Naive thymus-derived CD4-positive, alpha-beta T cell (primary cell): Measurements from ENCODE around the gene ATP5PO. TPM values are rescaled to one million over a fixed set of nuclear protein-coding genes. Genes with fewer than 3 reads are reported as not detected.

Experiments used
- ATAC-seq: fragments of 150-1000 bp; cut with Tn5 transposase; 2 replicates; pipeline ENCODE4 v1.10.0; 2021; ENCODE audit warnings: mild to moderate bottlenecking, moderate library complexity
- CTCF ChIA-PET: fragments of 350-600 bp; sonication (Branson Sonifier 250); formaldehyde crosslinking; loops from one replicate; lab custom pipeline; 2021; ENCODE audit warnings: antibody characterized with exemption; lab: Charles Lee
- POLR2A ChIA-PET: fragments of 350-600 bp; sonication (Branson Sonifier 250); formaldehyde crosslinking; loops from one replicate; lab custom pipeline; 2021; ENCODE audit warnings: antibody characterized with exemption, inconsistent platforms; lab: Charles Lee
- DNase-seq, 9 donors: peaks; one replicate each; pipeline versions ENCODE4 v3.0.0 to v3.0.0-alpha.2; 2020 to 2022; ENCODE audit warnings: mixed read lengths in 1 of 9
- H3K27ac ChIP-seq: one replicate; pipeline ENCODE4 v1.7.0; 2013; ENCODE audit warnings: mild to moderate bottlenecking, low read depth, low read length, moderate library complexity
- H3K27me3 ChIP-seq, 2 donors: one replicate each; pipeline ENCODE4 v1.7.0; 2013; ENCODE audit warnings: low read length in 2 of 2, mild to moderate bottlenecking in 2 of 2, moderate library complexity in 2 of 2; ENCODE audit not compliant: control insufficient read depth in 2 of 2, insufficient read depth in 2 of 2
- H3K36me3 ChIP-seq, 3 experiments: 1 replicate in 2 of 3; 2 replicates in 1 of 3; pipeline ENCODE4 v1.7.0; 2013; ENCODE audit warnings: low read length in 3 of 3, mild to moderate bottlenecking in 3 of 3, moderate library complexity in 1 of 3; ENCODE audit not compliant: insufficient read depth in 3 of 3, control insufficient read depth in 2 of 3
- H3K4me1 ChIP-seq, 2 donors: one replicate each; pipeline ENCODE4 v1.7.0; 2013; ENCODE audit warnings: low read length in 2 of 2, mild to moderate bottlenecking in 2 of 2, moderate library complexity in 1 of 2; ENCODE audit not compliant: control insufficient read depth in 2 of 2, insufficient read depth in 2 of 2
- H3K4me3 ChIP-seq: 2 replicates; pipeline ENCODE4 v1.7.0; 2013; ENCODE audit warnings: mild to moderate bottlenecking, low read length
- H3K9me3 ChIP-seq, 3 experiments: 1 replicate in 2 of 3; 2 replicates in 1 of 3; pipeline ENCODE4 v1.7.0; 2013; ENCODE audit warnings: low read length in 3 of 3; ENCODE audit not compliant: control insufficient read depth in 2 of 3
- H3K27ac Mint-ChIP-seq, 9 donors: one replicate each; pipeline ENCODE4 v1.8.0; 2020 to 2022; ENCODE audit warnings: mixed read lengths in 9 of 9, mild to moderate bottlenecking in 8 of 9, moderate library complexity in 5 of 9, inconsistent platforms in 2 of 9
- H3K27me3 Mint-ChIP-seq, 5 donors: one replicate each; pipeline ENCODE4 v1.8.0; 2021 to 2022; ENCODE audit warnings: mixed read lengths in 5 of 5, mild to moderate bottlenecking in 1 of 5
- H3K36me3 Mint-ChIP-seq, 5 donors: one replicate each; pipeline ENCODE4 v1.8.0; 2020 to 2022; ENCODE audit warnings: mixed read lengths in 5 of 5, mild to moderate bottlenecking in 3 of 5, inconsistent platforms in 1 of 5
- H3K4me1 Mint-ChIP-seq, 7 donors: one replicate each; pipeline ENCODE4 v1.8.0; 2020 to 2022; ENCODE audit warnings: mixed read lengths in 7 of 7, mild to moderate bottlenecking in 3 of 7, inconsistent platforms in 1 of 7
- H3K4me3 Mint-ChIP-seq, 10 donors: one replicate each; pipeline ENCODE4 v1.8.0; 2020 to 2022; ENCODE audit warnings: mild to moderate bottlenecking in 10 of 10, mixed read lengths in 10 of 10, moderate library complexity in 6 of 10, inconsistent platforms in 2 of 10
- H3K9me3 Mint-ChIP-seq, 11 donors: one replicate each; pipeline ENCODE4 v1.8.0; 2020 to 2022; ENCODE audit warnings: mixed read lengths in 11 of 11, mild to moderate bottlenecking in 4 of 11, inconsistent platforms in 1 of 11, moderate library complexity in 1 of 11
- intact Hi-C, 2 donors: fragments of 100-400 bp; cut with micrococcal nuclease; formaldehyde crosslinking; loops; one replicate each; pipeline ENCODE4 v1.15.1; 2023
- polyA plus RNA-seq, 2 donors: library from polyadenylated mRNA; unstranded; fragments of 300-500 nt; fragmentation: Illumina TruSeq; gene quantifications; one replicate each; pipeline ENCODE4 v1.2.3, GENCODE V29; 2021
- total RNA-seq, 6 experiments: library from RNA in 5 of 6; stranded (reverse) in 5 of 6; gene quantifications; 1 replicate in 5 of 6; 2 replicates in 1 of 6; pipeline ENCODE4 v1.2.3 and lab custom pipeline; 2021 to 2026

The ATP5PO gene
- total and polyA plus RNA-seq, 7 experiments from 2014 or later: 123 to 449 (median 162) TPM

GRCh38 chr21:33948951-33949444 lies 33.4 kb upstream of the ATP5PO start:
- peaks cover 0 to 7% (median 0%) of the 10 kb centered on the region in 3 experiments for H3K9me3 ChIP-seq
- Mint-ChIP-seq H3K36me3 (peaks cover 8 to 62% (median 18%) of the 10 kb centered on the region in 5 donors), H3K27me3 (peaks cover 0 to 6% (median 0%) of the 10 kb centered on the region in 5 donors), H3K9me3 (peaks cover 0 to 17% (median 5%) of the 10 kb centered on the region in 11 donors), H3K4me3 (peak overlapping the region; percentile 71 to 87 (median 84)), H3K4me1 (peaks cover 53 to 90% (median 78%) of the 10 kb centered on the region in 7 donors), H3K27ac (peak overlapping the region; percentile 98 to 100 (median 98))
- peak overlapping the region; percentile 93 for H3K27ac ChIP-seq
- intact Hi-C loops: loop anchor here (1.0 to 10.0 kb wide), 11 partner anchors 26 to 940 kb away; partner anchors contain the start of genes ATP5PO (in 2 of the 2), GART (in 1 of the 2), MRPS6 (in 1 of the 2) and RCAN1 (in 1 of the 2)
- H3K4me3 ChIP-seq: peak overlapping the region; percentile 36
- DNase-seq (no peak), ATAC-seq (no peak)
- peaks cover 0 to 4% (median 0%) of the 10 kb centered on the region in 3 experiments for H3K36me3 ChIP-seq
- CTCF ChIA-PET: interaction anchor here (0.6 to 6.6 kb wide), 10 partner anchors 10 to 469 kb away, joined by 3 to 48 read pairs (median 4); partner anchors contain the start of genes MRPS6, SLC5A3 and TMEM50B
- POLR2A ChIA-PET: interaction anchor here (0.6 to 13.9 kb wide), 27 partner anchors 10 to 1098 kb away, joined by 3 to 502 read pairs (median 5); partner anchors contain the start of genes MRPS6 and SLC5A3
- peaks cover 55 to 67% of the 10 kb centered on the region in 2 donors for H3K4me1 ChIP-seq
- no peaks in the 10 kb centered on the region for H3K27me3 ChIP-seq

- H3K4me1 Mint-ChIP-seq: peaks cover 53 to 88% (median 77%) of the 10 kb centered on the region in 7 donors
- peak; percentile 76 for ATAC-seq
Measured at GRCh38 chr21:33948096-33948950, 32.7 kb upstream of the ATP5PO start.

GRCh38 chr21:33947451-33948095 lies 32.0 kb upstream of the ATP5PO start:
- CTCF ChIA-PET: interaction anchor here (0.7 to 6.6 kb wide), 6 partner anchors 10 to 399 kb away, joined by 4 to 48 read pairs (median 26); partner anchors contain the start of genes MRPS6 and SLC5A3
- H3K4me1 Mint-ChIP-seq: peaks cover 53 to 85% (median 77%) of the 10 kb centered on the region in 7 donors
- Histone ChIP-seq H3K27me3 (no peaks in the 10 kb centered on the region), H3K4me3 (peak overlapping the region; percentile 38), H3K4me1 (peaks cover 56 to 64% of the 10 kb centered on the region in 2 donors), H3K27ac (peak overlapping the region; percentile 93), H3K36me3 (peaks cover 0 to 13% (median 6%) of the 10 kb centered on the region in 3 experiments), H3K9me3 (peaks cover 0 to 7% (median 0%) of the 10 kb centered on the region in 3 experiments)
- intact Hi-C loops: loop anchor here (1.0 to 10.0 kb wide), 16 partner anchors 10 to 941 kb away; partner anchors contain the start of genes ATP5PO (in 2 of the 2), GART (in 1 of the 2), MRPS6 (in 1 of the 2) and RCAN1 (in 1 of the 2)
- DNase-seq (peak; percentile 47 to 95 (median 84)), ATAC-seq (peak; percentile 76)
- peak overlapping the region; percentile 98 to 100 (median 98) for H3K27ac Mint-ChIP-seq
- H3K36me3 Mint-ChIP-seq: peaks cover 8 to 62% (median 28%) of the 10 kb centered on the region in 5 donors
- peak overlapping the region; percentile 71 to 87 (median 78) for H3K4me3 Mint-ChIP-seq
- POLR2A ChIA-PET: interaction anchor here (0.6 to 13.9 kb wide), 25 partner anchors 9 to 1027 kb away, joined by 3 to 502 read pairs (median 4); partner anchors contain the start of genes MRPS6 and SLC5A3
- peaks cover 0 to 17% (median 5%) of the 10 kb centered on the region in 11 donors for H3K9me3 Mint-ChIP-seq
- peaks cover 0 to 6% (median 0%) of the 10 kb centered on the region in 5 donors for H3K27me3 Mint-ChIP-seq

More at GRCh38 chr21:33948096-33948950, 32.7 kb upstream of the ATP5PO start:
- peak overlapping the region; percentile 71 to 87 (median 78) for H3K4me3 Mint-ChIP-seq
- H3K36me3 Mint-ChIP-seq: peaks cover 8 to 65% (median 25%) of the 10 kb centered on the region in 5 donors
- peak overlapping the region; percentile 93 for H3K27ac ChIP-seq
- ChIA-PET POLR2A (interaction anchor here (0.6 to 13.9 kb wide), 35 partner anchors 9 to 1099 kb away, joined by 3 to 502 read pairs (median 5); partner anchors contain the start of genes MRPS6 and SLC5A3), CTCF (interaction anchor here (0.6 to 6.6 kb wide), 12 partner anchors 11 to 468 kb away, joined by 3 to 48 read pairs (median 4); partner anchors contain the start of genes MRPS6, SLC5A3 and TMEM50B)
- intact Hi-C loops: loop anchor here (1.0 to 10.0 kb wide), 11 partner anchors 27 to 940 kb away; partner anchors contain the start of genes ATP5PO (in 2 of the 2), GART (in 1 of the 2), MRPS6 (in 1 of the 2) and RCAN1 (in 1 of the 2)
- DNase-seq: peak; percentile 50 to 94 (median 90)
- no peaks in the 10 kb centered on the region for H3K27me3 ChIP-seq
- H3K27me3 Mint-ChIP-seq: peaks cover 0 to 6% (median 0%) of the 10 kb centered on the region in 5 donors
- H3K9me3 Mint-ChIP-seq: peaks cover 0 to 17% (median 5%) of the 10 kb centered on the region in 11 donors
- peaks cover 0 to 7% (median 0%) of the 10 kb centered on the region in 3 experiments for H3K9me3 ChIP-seq
- H3K36me3 ChIP-seq: peaks cover 0 to 11% (median 4%) of the 10 kb centered on the region in 3 experiments
- H3K4me3 ChIP-seq: peak overlapping the region; percentile 38
- peak overlapping the region; percentile 98 to 100 (median 98) for H3K27ac Mint-ChIP-seq
- peaks cover 54 to 69% of the 10 kb centered on the region in 2 donors for H3K4me1 ChIP-seq

- peaks cover 8 to 65% (median 25%) of the 10 kb centered on the region in 5 donors for H3K36me3 Mint-ChIP-seq
- peaks cover 0 to 6% (median 0%) of the 10 kb centered on the region in 5 donors for H3K27me3 Mint-ChIP-seq
- H3K27me3 ChIP-seq: no peaks in the 10 kb centered on the region
- ChIA-PET CTCF (interaction anchor here (0.6 kb wide), 2 partner anchors 132 to 258 kb away, joined by 3 read pairs; no protein-coding TSS in a partner anchor), POLR2A (interaction anchor here (0.6 to 13.9 kb wide), 5 partner anchors 10 to 147 kb away, joined by 3 to 502 read pairs (median 3); no protein-coding TSS in a partner anchor)
- H3K27ac ChIP-seq: peak overlapping the region; percentile 41
- intact Hi-C loops: loop anchor here (2.0 to 10.0 kb wide), 4 partner anchors 13 to 249 kb away; no protein-coding TSS in a partner anchor
- peaks cover 0 to 7% (median 0%) of the 10 kb centered on the region in 3 experiments for H3K9me3 ChIP-seq
- peaks cover 46 to 81% (median 73%) of the 10 kb centered on the region in 7 donors for H3K4me1 Mint-ChIP-seq
- no peak overlapping the region for H3K4me3 ChIP-seq
- peaks cover 0 to 15% (median 5%) of the 10 kb centered on the region in 11 donors for H3K9me3 Mint-ChIP-seq
- H3K36me3 ChIP-seq: peaks cover 0 to 13% (median 6%) of the 10 kb centered on the region in 3 experiments
- peak overlapping the region; percentile 98 to 100 (median 98) for H3K27ac Mint-ChIP-seq
- H3K4me3 Mint-ChIP-seq: peak overlapping the region in 8 of 10 donors; percentile 17 to 87 (median 48)
- DNase-seq: peak in 5 of 9 donors; percentile 35 to 62 (median 52)
- ATAC-seq: no peak
- H3K4me1 ChIP-seq: peaks cover 50% of the 10 kb centered on the region in 2 donors
Measured at GRCh38 chr21:33945652-33946270, 30.2 kb upstream of the ATP5PO start.
